Measurements from ENCODE around the gene PIP5K1C. TPM values are rescaled to one million over a fixed set of nuclear protein-coding genes. Genes with fewer than 3 reads are reported as not detected.
"Not testable (repeated sequence)": the region's sequence is repeated elsewhere in the genome, so short reads cannot be mapped to it uniquely, and the experiment has no call there.

PIP5K1C gene
- total RNA-seq, 1 donor from 2014 or later: 6.3 TPM

DNA sequence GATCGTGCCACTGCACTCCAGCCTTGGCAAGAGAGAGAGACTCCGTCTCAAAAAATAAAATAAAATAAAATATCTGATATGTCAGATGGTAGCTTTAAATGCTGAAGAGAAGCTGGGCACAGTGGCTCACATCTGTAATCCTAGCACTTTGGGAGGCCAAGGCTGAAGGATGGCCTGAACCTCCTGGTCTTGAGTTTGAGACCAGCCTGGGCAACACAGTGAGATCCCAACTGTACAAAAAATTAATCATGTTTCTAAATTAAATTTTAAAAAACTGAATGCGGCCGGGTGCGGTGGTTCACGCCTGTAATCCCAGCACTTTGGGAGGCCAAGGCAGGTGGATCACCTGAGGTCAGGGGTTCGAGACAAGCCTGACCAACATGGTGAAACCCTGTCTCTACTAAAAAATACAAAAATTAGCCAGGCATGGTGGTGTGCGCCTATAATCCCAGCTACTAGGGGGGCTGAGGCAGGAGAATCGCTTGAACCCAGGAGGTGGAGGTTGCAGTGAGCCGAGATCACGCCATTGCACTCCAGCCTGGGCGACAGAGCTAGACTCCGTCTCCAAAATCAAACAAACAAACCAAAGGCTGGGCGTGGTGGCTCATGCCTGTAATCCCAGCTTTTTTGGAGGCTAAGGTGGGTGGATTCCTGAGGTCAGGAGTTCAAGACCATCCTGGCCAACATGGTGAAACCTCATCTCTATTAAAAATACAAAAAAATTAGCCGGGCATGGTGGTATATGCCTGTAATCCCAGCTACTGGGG, 116.0 kb downstream of the PIP5K1C start:
- not testable (repeated sequence) for H3K9ac ChIP-seq (ENCODE audit: low read depth in 1 of 3, low read length in 3 of 3); H3K4me3 ChIP-seq (ENCODE audit: low read length in 3 of 3); H3K36me3 ChIP-seq (ENCODE audit: control insufficient read depth in 3 of 3, insufficient read depth in 3 of 3, low read length in 3 of 3); H3K27ac ChIP-seq (ENCODE audit: low read depth, low read length); H3K9me3 ChIP-seq (ENCODE audit: control insufficient read depth in 3 of 3, low read length in 3 of 3)
- Histone ChIP-seq H3K4me1 (ENCODE audit: control insufficient read depth in 3 of 3, insufficient read depth in 3 of 3, low read length in 3 of 3) (peaks cover 3 to 11% (median 6%) of the 10 kb centered on the region in 3 donors), H3K27me3 (ENCODE audit: control insufficient read depth in 3 of 3, insufficient read depth in 3 of 3, low read length in 3 of 3) (peaks cover 12 to 17% (median 13%) of the 10 kb centered on the region in 3 donors)

GRCh38 chr19:3581792-3582191, 118.5 kb downstream of the PIP5K1C start:
- H3K27me3 ChIP-seq (ENCODE audit: control insufficient read depth in 3 of 3, insufficient read depth in 3 of 3, low read length in 3 of 3): peaks cover 12 to 17% (median 13%) of the 10 kb centered on the region in 3 donors
- not testable (repeated sequence) for H3K36me3 ChIP-seq (ENCODE audit: control insufficient read depth in 3 of 3, insufficient read depth in 3 of 3, low read length in 3 of 3); H3K9me3 ChIP-seq (ENCODE audit: control insufficient read depth in 3 of 3, low read length in 3 of 3); H3K9ac ChIP-seq (ENCODE audit: low read depth in 1 of 3, low read length in 3 of 3); H3K4me1 ChIP-seq (ENCODE audit: control insufficient read depth in 3 of 3, insufficient read depth in 3 of 3, low read length in 3 of 3); H3K27ac ChIP-seq (ENCODE audit: low read depth, low read length); H3K4me3 ChIP-seq (ENCODE audit: low read length in 3 of 3)

Other genes starting within 250 kb of the PIP5K1C start
- gene SMIM24, start 219.9 kb downstream of the PIP5K1C start, total RNA-seq: not detected
- gene SMIM44, start 217.0 kb downstream of the PIP5K1C start, total RNA-seq: not detected
- 9.4 TPM for gene DOHH, start 199.8 kb downstream of the PIP5K1C start, total RNA-seq
- 14.6 TPM for gene FZR1, start 194.2 kb downstream of the PIP5K1C start, total RNA-seq
- not detected for gene TEKTIP1, start 161.3 kb downstream of the PIP5K1C start, total RNA-seq
- gene MFSD12, start 142.9 kb downstream of the PIP5K1C start, total RNA-seq: 18.8 TPM
- 28.7 TPM for gene HMG20B, start 127.5 kb downstream of the PIP5K1C start, total RNA-seq
- gene GIPC3, start 115.0 kb downstream of the PIP5K1C start, total RNA-seq: not detected
- gene TBXA2R, start 93.6 kb downstream of the PIP5K1C start, total RNA-seq: under 0.01 TPM
- 12.5 TPM for gene CACTIN, start 73.7 kb downstream of the PIP5K1C start, total RNA-seq
- not detected for gene TJP3, start 7.9 kb upstream of the PIP5K1C start, total RNA-seq
- gene APBA3, start 61.2 kb upstream of the PIP5K1C start, total RNA-seq: 9.4 TPM
- 34.4 TPM for gene MRPL54, start 62.2 kb upstream of the PIP5K1C start, total RNA-seq
- not detected for gene RAX2, start 71.8 kb upstream of the PIP5K1C start, total RNA-seq
- gene MATK, start 85.9 kb upstream of the PIP5K1C start, total RNA-seq: 0.52 TPM
- not detected for gene ZFR2, start 168.6 kb upstream of the PIP5K1C start, total RNA-seq
- under 0.01 TPM for gene ATCAY, start 180.2 kb upstream of the PIP5K1C start, total RNA-seq
- gene NMRK2, start 232.6 kb upstream of the PIP5K1C start, total RNA-seq: 48.5 TPM

Measured in skeletal muscle tissue (tissue), 4 donors.